ENCODE results near the gene ANKRD63.

DNA sequence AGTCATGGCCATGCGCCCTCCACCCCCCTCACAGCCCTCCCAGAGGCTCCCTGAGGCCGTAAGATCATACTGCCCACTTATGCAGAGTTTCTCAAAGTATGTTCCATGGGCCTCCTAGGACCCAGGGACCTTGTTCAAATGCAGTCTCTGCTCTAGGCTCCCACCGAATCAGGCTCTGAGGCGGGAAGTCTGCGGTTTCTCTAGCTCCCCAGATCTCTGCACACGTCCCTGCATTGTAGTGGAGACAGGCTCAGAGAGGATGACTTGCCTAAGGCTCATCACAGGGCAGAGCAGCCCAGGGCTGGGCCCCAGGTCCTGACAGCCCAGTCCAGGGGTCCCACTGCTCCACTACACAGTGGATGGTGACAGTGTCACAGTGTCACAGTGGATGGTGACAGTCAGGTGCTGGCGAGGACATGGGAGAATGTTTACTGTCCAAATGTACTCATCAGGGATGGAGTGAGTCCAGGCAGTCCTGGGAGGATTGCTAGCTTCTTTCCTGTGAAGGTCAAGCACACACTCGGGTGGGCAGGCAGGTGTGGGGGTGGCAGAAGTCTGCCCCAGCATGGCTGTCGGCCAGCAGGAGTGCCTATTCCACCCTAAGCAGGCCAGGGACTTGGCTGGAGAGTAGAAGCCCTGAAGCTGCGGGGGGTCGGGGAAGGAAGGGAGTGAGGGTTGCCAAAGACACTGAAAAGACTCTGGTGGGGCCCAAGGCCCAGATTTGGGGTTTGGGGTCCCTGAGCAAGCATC is 12.4 kb downstream of the ANKRD63 start:
- no peak for TF ChIP-seq EZH2phosphoT487 (IDR thresholded peaks at IDR 0.05; ENCODE audit: borderline replicate concordance, low read length)
- TF ChIP-seq, protein P1, sequence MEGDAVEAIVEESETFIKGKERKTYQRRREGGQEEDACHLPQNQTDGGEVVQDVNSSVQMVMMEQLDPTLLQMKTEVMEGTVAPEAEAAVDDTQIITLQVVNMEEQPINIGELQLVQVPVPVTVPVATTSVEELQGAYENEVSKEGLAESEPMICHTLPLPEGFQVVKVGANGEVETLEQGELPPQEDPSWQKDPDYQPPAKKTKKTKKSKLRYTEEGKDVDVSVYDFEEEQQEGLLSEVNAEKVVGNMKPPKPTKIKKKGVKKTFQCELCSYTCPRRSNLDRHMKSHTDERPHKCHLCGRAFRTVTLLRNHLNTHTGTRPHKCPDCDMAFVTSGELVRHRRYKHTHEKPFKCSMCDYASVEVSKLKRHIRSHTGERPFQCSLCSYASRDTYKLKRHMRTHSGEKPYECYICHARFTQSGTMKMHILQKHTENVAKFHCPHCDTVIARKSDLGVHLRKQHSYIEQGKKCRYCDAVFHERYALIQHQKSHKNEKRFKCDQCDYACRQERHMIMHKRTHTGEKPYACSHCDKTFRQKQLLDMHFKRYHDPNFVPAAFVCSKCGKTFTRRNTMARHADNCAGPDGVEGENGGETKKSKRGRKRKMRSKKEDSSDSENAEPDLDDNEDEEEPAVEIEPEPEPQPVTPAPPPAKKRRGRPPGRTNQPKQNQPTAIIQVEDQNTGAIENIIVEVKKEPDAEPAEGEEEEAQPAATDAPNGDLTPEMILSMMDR (conservative IDR thresholded peaks at IDR 0.05; ENCODE audit: low read depth, low read length) = no peak
